Upper lobe of left lung (tissue), 4 donors: ENCODE results near the gene ZNF618.

Experiments
- CTCF ChIP-seq, 6 experiments: fragments of 450-650 bp in 4 of 6; fragments of 200-600 bp in 2 of 6; sonication (generic) in 2 of 6; IDR thresholded peaks; one replicate each; pipeline ENCODE4 v1.5.1; 2016 to 2019; ENCODE audit warnings: antibody characterized with exemption in 6 of 6
- EP300 ChIP-seq, 4 donors: sonication (generic); formaldehyde crosslinking; IDR thresholded peaks; one replicate each; pipeline ENCODE4 v1.5.1; 2017; ENCODE audit warnings: antibody characterized with exemption in 4 of 4, control low read depth in 2 of 4
- POLR2A ChIP-seq, 4 donors: fragments of 450-650 bp; IDR thresholded peaks; one replicate each; pipeline ENCODE4 v1.5.1; 2016 to 2017; ENCODE audit warnings: antibody characterized with exemption in 4 of 4, mild to moderate bottlenecking in 2 of 4
- POLR2AphosphoS5 ChIP-seq, 2 donors: sonication (generic); formaldehyde crosslinking; IDR thresholded peaks; one replicate each; pipeline ENCODE4 v1.5.1; 2017; ENCODE audit warnings: antibody characterized with exemption in 2 of 2

- TF ChIP-seq CTCF (IDR thresholded peaks at IDR 0.05) = no peak
- TF ChIP-seq POLR2A (IDR thresholded peaks at IDR 0.05) = no peak
- no peak for TF ChIP-seq POLR2AphosphoS5 (IDR thresholded peaks at IDR 0.05)
- TF ChIP-seq EP300 (IDR thresholded peaks at IDR 0.05) = no peak
These were observed 184.0 kb downstream of the ZNF618 start for GRCh38 chr9:114060070-114060469.
